GM21786 (cell line): ENCODE measurements around the gene SLCO2B1.

Source experiments
- ATAC-seq: cut with Tn5 transposase; IDR thresholded peaks from one replicate; pipeline ENCODE4 v1.9.1; 2021; ENCODE audit not compliant: unreplicated experiment

The SLCO2B1 gene

DNA sequence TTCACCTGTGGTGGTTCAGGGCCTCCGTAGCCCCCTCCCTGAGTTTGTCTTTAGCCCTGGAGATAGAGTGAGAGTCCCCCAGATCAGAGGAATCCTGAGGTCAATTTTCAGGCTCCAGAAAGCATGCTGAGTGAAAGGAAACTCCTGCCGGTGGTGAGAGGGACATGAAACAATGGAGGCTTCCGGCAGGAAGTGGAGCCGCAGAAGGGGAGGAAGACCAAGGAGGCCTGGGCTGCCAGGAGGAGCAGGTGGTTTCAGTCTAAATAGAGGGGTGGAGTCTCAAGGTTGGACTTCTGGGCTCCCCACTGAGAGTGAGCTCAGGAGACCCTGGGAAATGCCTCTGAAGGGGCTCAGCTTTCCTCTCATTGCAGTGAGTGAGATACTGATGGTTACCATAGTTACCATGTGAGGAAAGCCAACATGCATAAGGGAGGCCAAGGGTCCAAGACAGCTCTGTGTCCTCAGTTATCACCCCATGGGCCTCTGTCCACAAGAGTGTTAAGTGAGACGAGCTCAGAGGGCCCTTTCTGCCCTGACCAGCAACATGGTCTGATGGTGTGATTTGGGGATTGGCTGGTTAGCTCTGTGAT lies 10.7 kb downstream of the SLCO2B1 start:
- no peak for ATAC-seq

GRCh38 chr11:75162954-75163353 lies 12.0 kb downstream of the SLCO2B1 start:
- ATAC-seq = no peak

DNA sequence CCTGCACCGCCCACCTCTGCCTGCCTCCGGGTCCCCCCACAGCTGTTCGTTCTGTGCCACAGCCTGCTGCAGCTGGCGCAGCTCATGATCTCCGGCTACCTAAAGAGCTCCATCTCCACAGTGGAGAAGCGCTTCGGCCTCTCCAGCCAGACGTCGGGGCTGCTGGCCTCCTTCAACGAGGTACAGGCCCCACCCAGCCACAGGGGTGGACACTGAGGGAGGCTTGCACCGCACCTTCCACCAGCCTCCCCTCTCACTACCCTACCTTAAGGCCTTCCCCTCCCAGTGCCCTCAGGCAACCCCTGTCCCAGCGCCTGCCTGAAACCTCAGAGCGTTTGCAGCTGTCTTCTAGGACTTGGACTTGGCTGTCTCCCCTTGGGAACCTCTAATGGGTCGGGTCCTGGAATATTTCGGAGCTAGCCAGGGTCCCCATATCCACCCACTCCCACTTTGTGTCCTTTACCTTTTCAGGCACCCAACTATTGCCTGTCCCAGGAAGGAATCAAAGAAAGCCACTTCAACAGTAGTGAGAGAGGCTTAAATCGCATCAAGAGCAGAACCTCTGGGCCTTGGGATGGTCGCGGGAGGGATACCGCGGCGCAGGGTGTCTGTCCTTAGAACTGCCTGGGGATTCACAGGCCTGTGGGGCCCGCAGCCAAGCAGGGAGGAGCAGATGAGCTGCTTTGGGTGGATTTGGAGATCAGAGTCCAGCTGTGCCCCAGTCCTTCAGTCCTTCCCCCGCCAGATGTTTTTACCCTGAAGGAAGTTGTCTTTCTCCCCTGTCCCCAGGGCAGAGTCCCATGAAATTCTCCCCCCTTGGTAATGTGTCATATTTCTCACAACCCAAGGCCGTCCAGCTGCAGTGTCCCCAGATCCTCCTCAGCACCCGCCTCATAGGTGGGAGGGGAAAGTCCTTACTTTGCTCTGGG lies 13.3 kb downstream of the SLCO2B1 start:
- no peak for ATAC-seq

- ATAC-seq = no peak
Observed at GRCh38 chr11:75165721-75166120, 14.8 kb downstream of the SLCO2B1 start.

- no peak for ATAC-seq
Observed at GRCh38 chr11:75166791-75167190, 15.9 kb downstream of the SLCO2B1 start.

GRCh38 chr11:75167617-75168016 lies 16.7 kb downstream of the SLCO2B1 start:
- ATAC-seq = no peak

GRCh38 chr11:75169101-75169885 lies 18.4 kb downstream of the SLCO2B1 start:
- ATAC-seq = no peak

GRCh38 chr11:75170516-75171201 lies 19.8 kb downstream of the SLCO2B1 start:
- ATAC-seq = no peak

DNA sequence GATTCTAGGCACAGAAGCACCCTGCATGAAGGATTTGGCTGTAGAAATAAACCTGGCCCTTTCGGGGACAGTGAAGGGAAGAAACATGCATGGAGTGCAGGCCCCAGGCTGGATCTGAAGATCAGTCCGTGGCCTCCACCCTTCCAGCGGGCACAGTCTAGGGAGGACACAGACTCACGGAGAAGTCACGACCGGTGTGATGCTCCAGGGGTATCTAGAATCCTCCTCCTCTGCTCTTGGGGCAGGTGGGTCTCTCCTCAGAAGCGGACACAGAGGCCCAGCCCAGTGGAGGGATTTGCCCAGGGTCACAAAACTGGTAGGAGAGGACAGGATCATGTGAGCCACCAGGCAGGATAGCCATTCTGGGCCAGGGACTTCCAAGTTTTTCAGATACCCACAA lies 22.4 kb downstream of the SLCO2B1 start:
- no peak for ATAC-seq

DNA sequence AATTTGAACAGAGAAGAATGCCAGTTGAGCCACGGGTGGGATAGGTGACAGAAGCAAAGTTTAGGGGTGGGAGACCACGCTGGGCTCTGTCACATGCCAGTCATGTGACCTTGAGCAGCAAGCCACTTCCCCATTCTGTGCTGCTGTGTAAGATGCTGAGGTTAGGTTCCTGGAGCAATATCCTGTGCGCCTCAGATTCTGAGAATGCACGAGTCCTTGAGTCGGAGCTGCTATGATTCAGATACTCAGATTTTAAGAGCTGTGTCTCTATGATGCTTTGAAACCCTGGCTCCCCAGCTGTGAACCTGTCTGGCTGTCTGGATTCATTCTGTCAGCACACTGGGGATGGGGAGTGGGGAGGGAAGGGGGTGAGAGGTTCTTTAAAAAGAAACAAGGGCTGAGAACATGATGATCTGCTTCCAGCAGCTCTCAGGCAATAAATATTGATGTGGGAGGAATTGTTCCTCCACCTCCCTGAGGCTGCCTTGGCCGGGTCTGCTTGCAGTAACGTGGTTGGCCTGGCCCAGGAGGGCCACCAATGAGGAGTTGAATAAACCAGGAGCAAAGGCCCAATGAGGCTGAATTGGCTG lies 24.0 kb downstream of the SLCO2B1 start:
- ATAC-seq = no peak

DNA sequence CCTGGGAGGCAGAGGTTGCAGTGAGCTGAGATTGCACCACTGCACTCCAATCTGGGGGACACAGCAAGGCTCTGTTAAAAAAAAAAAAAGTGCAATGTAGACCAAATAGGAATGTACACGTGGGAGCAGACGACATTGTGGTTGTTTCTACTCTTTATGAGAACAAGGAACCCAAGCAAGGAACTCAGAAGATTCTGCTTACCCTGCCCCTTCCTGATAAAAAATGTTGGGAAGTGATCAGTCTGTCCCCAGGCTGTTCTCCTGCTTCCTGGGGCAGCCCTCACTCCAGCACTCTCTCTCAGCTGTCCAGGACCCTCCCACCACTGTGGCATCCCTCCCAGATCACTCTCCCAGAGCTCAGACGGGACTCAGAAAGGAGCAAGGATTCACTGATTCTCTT lies 31.8 kb downstream of the SLCO2B1 start:
- ATAC-seq = no peak

GRCh38 chr11:75184051-75184450 lies 33.1 kb downstream of the SLCO2B1 start:
- no peak for ATAC-seq

DNA sequence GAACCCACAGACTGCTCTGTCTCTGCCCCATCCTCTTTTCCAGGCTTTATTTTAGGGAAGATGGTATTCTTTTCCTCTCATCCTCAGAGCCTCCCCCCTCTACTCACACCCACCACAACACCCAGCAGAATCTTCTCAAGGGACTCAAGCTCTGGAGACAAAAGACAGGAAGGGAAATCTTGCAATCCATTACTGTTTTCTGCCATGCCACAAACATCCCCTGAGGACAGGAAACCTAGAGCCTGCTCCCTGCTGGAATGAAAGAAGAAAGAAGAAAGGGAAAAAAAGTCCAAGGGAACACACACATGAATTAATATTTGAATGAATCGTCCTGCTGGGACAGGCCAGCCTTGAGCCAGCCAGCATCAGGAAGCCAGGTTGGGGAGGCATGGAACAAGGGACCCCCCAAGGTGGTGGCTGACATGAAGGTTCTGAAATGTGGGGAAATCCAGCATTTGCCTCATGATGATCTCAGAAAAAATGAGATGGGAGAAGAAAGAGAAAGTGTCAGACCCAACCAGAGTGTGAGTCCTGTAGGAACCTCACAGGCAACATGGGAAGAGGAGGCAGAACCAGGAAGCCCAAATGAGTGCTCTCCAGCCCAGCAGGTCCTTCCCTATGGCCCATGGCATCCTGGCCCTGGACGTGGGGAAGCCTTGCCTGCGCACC lies 34.0 kb downstream of the SLCO2B1 start:
- no peak for ATAC-seq

DNA sequence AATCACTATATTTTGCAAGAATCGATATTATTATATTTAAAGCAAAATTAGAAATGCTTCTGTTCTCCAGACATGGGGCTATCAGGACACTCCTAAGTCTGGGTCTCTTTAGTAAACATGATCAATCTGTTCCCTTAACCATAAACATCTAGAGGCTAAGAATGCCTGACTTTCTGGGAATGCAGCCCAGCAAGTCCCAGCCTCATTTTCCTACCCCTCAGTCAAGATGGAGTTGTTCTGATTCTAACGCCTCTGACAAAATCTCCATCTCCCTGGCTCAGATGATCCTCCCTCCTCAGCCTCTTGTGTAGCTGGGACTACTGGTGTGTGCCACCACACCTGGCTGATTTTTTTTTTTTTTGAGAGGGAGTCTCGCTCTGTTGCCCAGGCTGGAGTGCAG lies 35.0 kb downstream of the SLCO2B1 start:
- no peak for ATAC-seq

- ATAC-seq = no peak
Observed at GRCh38 chr11:75186999-75187398, 36.1 kb downstream of the SLCO2B1 start.

DNA sequence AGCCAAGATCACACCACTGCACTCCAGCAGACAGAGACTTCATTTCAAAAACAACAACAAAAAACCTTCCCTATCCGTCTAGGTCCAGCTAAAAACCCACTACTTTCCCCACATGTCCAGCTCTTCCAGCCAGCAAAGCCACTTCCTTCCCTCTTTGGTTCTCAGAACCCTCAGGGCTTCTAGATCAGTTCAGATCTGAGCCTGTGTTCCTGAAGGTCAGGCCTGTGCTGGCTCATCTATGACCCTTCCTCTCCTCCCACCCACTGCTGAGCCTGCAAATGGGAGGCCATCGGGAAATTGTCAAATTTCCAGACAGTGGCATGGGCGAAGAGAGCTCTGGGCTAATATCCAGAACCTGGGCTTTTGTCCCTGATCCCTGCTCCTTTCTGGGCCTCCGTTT lies 37.8 kb downstream of the SLCO2B1 start:
- no peak for ATAC-seq

- no peak for ATAC-seq
Observed at GRCh38 chr11:75189108-75189507, 38.2 kb downstream of the SLCO2B1 start.

- no peak for ATAC-seq
Observed at GRCh38 chr11:75189911-75190310, 39.0 kb downstream of the SLCO2B1 start.

DNA sequence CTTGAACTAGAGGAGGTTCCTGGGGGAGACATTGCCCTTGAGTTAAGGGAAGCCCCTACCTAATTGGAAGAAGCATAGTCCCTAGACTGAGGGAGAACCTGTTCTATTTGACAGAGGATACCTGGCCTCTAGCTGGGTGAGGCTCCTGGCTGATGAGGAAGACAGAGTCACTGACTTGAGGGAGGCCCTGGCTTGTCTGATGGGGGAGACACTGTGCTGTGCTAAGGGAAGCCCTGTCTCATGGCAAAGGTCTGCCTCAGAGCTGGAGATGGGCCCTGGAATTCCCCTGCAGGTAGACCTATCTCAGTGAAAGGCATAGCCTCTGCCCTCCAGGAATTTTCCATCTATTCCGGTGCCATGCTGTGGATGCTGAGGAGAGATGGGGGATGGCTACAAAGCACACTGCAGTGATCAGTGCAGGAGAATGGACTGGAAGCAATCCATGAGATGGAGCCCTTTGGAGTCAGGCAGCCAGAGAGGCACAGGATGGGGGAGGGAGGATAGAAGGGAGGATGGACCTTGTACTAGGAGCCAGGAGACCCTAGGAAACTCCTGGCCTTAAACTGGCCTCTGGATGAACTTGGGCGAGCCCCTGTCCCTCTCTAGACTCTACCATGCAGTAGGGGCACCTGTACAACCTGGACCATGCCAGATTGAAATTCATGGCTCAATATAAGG lies 39.9 kb downstream of the SLCO2B1 start:
- no peak for ATAC-seq

DNA sequence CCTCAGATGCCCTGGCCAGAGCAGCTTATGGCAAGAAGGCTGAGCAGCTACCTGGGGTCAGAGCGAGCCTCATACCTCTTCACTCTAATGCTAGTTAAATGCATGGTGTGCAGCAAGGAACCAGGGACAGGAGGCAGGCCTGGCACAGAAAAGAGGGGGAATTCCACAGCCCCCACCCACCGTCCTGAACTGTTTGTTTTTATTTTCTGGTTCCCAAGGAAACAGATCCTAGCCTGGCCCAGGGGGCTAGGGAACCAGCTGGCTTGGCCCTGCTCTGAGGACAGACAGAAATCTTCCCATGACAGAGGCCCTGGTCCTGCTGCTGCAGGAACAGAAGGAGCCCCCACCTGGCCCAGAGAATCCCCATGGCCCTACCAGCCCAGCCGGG lies 40.4 kb downstream of the SLCO2B1 start:
- no peak for ATAC-seq
